T follicular helper cell (primary cell): ENCODE data around the gene MZT2B.
"Not testable (repeated sequence)": the region's sequence is repeated elsewhere in the genome, so short reads cannot be mapped to it uniquely, and the experiment has no call there.

Experiments
- DNase-seq: peaks from one replicate; pipeline ENCODE4 v3.0.0-alpha.2; 2020; ENCODE audit warnings: low read depth

MZT2B gene

DNA sequence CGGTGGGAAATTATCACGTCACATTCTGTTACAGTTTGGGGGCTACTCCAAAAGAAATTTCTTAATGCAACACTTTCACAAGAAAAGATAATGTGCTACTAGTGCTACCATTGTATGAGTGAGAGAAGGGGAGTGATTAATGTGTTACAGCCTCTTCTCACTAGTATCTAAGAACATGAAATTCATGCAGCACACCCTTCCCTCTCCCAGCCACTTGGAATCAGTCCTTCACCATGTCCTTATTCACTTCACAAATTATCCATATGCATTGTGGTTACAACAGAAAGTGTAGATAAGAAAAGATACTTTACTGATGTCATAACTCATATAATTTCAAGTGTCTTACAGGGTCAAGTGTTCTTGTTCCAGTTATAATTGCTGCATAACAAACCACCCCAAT, 37.1 kb downstream of the MZT2B start:
- not testable (repeated sequence) for DNase-seq

DNA sequence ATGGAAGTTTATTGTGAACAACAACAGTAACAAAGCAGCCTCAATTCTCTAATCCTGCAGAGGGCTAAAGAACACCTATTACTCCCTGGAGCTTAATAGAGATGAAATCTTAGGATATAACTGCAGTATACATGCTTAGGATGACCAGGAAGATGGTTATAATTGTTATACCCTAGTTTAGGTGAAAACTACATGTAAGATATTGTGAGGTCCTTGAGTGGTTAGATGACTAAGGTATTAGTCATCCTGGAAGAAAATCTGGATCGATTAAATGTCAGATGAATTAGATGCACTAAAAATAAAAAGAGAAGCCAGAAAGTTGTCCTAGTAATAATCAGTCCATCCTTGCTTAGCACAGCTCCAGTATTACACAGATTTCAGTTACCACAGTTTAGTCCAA, 38.4 kb downstream of the MZT2B start:
- not testable (repeated sequence) for DNase-seq

DNA sequence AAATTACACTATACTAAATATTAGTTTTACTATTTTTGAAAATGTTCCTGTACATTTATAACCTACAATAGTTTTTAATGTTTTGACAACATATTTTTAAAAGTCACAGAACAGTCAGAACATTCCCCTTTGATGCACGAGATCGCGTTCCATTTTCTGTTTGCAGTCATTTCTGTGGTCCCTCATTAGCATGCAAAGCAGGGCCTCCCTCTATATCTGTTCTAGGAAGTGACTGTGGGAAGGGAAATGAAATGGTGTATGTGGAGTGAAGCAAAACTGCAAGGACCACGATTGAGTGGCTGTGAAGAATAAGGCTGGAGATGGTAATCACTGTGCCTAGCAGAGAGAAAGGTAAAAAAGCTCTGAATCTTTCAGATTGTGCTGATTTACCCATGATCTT, 40.5 kb downstream of the MZT2B start:
- DNase-seq = not testable (repeated sequence)

DNA sequence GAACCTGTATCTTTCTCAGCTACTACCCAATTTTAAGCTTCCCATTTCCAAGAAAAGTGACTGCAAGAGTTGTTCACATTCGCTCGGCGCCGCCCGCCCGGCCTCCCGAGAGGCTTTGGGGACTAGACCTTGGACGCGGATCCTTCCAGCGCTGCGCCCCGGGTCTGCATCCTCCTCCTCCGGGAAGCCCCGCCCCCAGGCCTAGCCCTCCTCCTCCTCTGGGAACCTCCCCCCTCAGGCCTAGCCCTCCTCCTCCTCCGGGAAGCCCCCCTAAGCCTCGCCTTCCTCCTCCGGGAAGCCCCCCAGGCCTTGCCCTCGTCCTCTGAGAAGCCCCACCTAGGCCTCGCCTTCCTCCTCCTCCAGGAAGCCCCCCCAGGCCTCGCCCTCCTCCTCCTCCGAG, 45.9 kb downstream of the MZT2B start:
- DNase-seq = not testable (repeated sequence)

DNA sequence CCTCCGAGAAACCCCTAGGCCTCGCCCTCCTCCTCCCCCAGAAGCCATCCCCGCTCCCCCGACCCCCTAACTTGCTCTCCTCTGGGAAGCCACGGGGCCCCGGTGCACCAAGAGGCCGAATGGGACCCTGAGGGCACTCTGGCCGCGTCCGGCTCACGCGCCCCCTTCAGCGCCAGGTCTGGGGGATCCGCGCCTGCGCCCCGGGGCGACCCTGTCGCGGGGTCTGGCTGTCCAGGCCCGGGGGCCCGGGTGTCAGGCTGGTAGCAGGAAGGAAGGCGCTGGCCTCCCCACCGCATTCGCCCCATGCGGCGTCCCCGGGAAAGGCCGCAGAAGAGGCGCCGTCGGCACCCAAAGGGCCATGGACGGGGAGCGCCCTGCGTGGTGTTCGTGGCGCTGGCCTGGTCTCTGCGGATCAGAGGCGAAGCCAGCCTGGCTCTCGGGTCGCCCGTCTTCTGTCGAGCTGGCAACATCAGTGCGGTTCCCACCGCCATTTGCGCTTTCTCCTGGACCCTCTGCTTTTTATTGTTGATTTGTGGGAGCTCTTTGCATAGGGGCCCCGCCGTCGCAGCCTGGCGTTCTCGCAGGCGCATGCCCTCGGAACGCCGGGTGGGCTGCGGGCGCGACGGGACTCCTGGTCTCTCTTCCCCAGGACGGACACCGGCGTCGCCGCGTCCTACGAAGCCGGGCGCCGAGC, 46.6 kb downstream of the MZT2B start:
- DNase-seq = not testable (repeated sequence)

DNA sequence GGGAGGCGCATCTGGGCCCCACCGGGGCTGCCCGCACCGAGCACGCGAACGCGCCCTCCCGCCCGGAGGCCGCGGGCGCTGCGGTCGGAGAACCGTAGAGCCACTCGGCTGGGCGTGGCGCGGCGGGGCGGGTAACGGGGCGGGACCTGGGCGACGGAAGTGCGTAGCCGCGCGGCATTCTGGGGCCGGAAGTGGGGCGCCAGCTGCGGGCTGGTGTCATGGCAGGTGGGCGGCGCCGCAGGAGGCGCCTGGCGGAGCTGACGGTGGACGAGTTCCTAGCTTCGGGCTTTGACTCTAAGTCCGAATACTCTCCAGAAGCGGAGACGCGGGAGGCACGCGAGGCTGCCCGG, 47.1 kb downstream of the MZT2B start:
- not testable (repeated sequence) for DNase-seq

DNA sequence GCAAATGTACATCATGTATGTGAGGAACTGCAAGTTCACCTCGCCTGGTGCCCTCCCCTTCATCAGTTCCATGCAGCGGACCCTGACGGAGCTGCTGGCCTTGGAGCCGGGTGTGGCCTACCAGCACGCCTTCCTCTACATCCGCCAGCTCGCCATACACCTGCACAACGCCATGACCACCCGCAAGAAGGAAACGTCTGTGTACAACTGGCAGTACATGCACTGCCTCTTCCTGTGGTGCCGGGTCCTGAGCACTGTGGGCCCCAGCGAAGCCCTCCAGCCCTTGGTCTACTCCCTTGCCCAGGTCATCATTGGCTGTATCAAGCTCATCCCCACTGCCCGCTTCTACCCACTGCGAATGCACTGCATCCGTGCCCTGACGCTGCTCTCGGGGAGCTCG, 48.3 kb downstream of the MZT2B start:
- not testable (repeated sequence) for DNase-seq

DNA sequence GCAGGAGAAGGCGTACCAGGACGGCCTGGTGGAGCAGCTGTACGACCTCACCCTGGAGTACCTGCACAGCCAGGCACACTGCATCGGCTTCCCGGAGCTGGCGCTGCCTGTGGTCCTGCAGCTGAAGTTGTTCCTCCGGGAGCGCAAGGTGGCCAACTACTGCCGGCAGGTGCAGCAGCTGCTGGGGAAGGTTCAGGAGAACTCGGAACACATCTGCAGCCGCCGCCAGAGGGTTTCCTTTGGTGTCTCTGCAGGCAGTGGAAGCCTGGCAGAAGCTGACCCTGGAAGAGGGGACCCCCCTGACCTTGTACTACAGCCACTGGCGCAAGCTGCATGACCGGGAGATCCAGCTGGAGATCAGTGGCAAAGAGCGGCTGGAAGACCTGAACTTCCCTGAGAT, 48.8 kb downstream of the MZT2B start:
- not testable (repeated sequence) for DNase-seq

DNA sequence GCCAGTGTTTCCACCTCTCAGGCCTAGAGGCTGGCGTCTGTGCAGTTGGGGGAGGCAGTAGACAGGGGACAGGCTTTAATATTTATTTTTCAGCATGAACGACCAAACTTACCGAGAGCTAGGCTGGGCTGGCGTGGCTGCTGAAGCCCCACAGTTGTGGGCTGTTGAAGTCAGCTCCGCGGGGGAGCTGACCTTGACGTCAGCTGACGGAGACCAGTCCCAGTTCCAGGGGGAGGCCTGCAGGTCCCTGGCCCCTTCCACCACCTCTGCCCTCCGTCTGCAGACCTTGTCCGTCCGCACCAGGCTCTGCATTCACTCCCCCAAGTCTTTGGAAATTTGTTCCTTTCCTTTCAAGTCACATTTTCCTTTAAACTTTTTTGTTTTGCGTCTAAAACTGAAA, 49.6 kb downstream of the MZT2B start:
- DNase-seq = no peak

DNA sequence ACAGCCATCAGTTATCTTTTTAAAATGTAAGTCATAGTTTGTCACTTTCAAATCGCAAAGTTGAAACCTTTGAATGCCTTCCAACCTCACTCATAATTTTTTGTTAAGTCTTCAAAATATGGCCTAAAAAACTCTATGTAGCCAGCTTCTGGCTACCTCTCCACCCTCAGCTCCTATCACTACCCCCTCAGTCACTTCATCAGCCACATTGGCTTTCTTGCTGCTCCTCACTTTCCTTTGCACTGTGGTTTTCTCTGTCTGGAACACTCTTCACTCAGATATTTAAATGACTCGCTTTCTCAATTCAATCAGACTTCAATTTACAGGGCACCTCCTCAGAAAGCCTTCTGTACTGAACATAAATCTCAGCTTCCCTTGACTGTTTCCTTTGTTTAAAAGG, 51.0 kb downstream of the MZT2B start:
- not testable (repeated sequence) for DNase-seq

DNA sequence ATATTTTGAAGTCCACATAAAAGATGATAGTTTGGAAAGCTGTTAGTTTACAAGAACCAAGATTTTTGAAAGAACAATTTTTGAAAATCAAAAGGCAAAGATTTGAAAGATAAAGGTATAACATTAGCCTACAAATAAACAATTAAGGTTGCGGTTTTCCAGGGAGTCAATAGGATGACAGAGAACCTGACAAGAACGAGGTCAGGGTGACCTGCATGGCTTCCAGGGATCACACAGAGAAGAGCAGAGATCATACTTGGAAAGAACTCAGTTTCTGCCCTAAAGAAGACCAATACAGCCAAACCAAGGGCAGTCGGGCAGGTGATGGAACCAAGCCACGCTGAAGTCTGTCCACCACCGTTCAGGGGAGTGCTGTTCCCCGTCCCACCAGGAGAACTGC, 57.5 kb downstream of the MZT2B start:
- DNase-seq = not testable (repeated sequence)
